HEK293 (cell line): ENCODE results near the gene CIAPIN1.

ENCODE experiments used
- CTCF ChIA-PET: fragments of 350-600 bp; formaldehyde crosslinking; extraction: SDS; loops from one replicate; lab custom pipeline; 2021; ENCODE audit warnings: antibody characterized with exemption; lab: Yijun Ruan, JAX
- POLR2A ChIA-PET: fragments of 300-600 bp; formaldehyde crosslinking; extraction: SDS; loops from one replicate; lab custom pipeline; 2020; ENCODE audit warnings: antibody characterized with exemption, inconsistent platforms; lab: Yijun Ruan, JAX
- H3K27ac ChIP-seq: fragments of 200-500 bp; sonication (Bioruptor generic); 2 replicates; pipeline ENCODE4 v1.5.1; 2014; ENCODE audit warnings: low read depth, low read length, control low read depth, inconsistent platforms; ENCODE audit errors: extremely low read depth
- H3K36me3 ChIP-seq, 2 experiments: fragments of 200-500 bp in 1 of 2; sonication (Bioruptor generic) in 1 of 2; 1 replicate in 1 of 2; 2 replicates in 1 of 2; pipeline ENCODE4 v1.5.1; 2014 to 2017; ENCODE audit warnings: inconsistent platforms in 2 of 2, low read length in 2 of 2; ENCODE audit not compliant: control insufficient read depth in 2 of 2, insufficient read depth in 1 of 2
- H3K4me1 ChIP-seq: fragments of 200-500 bp; sonication (Bioruptor generic); 2 replicates; pipeline ENCODE4 v1.5.1; 2014; ENCODE audit warnings: mild to moderate bottlenecking, low read length, inconsistent platforms; ENCODE audit not compliant: control insufficient read depth, insufficient read depth
- H3K4me3 ChIP-seq: 2 replicates; pipeline ENCODE4 v1.5.1; 2011; ENCODE audit warnings: low read depth, mild to moderate bottlenecking, control low read depth, low read length, moderate library complexity
- H3K9me3 ChIP-seq: fragments of 200-500 bp; sonication (Bioruptor generic); 2 replicates; pipeline ENCODE4 v1.5.1; 2014; ENCODE audit warnings: low read depth, low read length, inconsistent platforms; ENCODE audit not compliant: control insufficient read depth, insufficient read depth
- HOXA7 ChIP-seq: sonication (generic); formaldehyde crosslinking; IDR thresholded peaks from 2 replicates; pipeline ENCODE4 v1.8.1; 2022; ENCODE audit warnings: missing genetic modification reagents, borderline replicate concordance
- SCRT2 ChIP-seq: fragments of 450-650 bp; formaldehyde crosslinking; IDR thresholded peaks from 2 replicates; pipeline ENCODE4 v1.5.1; 2016; ENCODE audit warnings: missing biosample characterization, missing genetic modification characterization
- ZBTB21 ChIP-seq: fragments of 450-650 bp; formaldehyde crosslinking; IDR thresholded peaks from 2 replicates; pipeline ENCODE4 v1.5.1; 2017; ENCODE audit warnings: missing biosample characterization, missing genetic modification characterization
- ZFP37 ChIP-seq: fragments of 450-650 bp; formaldehyde crosslinking; IDR thresholded peaks from 2 replicates; pipeline ENCODE4 v1.5.1; 2016; ENCODE audit warnings: missing biosample characterization, missing genetic modification characterization
- ZNF2 ChIP-seq: fragments of 450-650 bp; formaldehyde crosslinking; IDR thresholded peaks from 2 replicates; pipeline ENCODE4 v1.5.1; 2016; ENCODE audit warnings: missing biosample characterization, missing genetic modification characterization
- ZNF211 ChIP-seq: fragments of 450-650 bp; formaldehyde crosslinking; IDR thresholded peaks from 2 replicates; pipeline ENCODE4 v1.5.1; 2016; ENCODE audit warnings: low read depth, missing biosample characterization, missing genetic modification characterization
- ZNF23 ChIP-seq: fragments of 450-650 bp; formaldehyde crosslinking; IDR thresholded peaks from 2 replicates; pipeline ENCODE4 v1.5.1; 2016; ENCODE audit warnings: missing biosample characterization, missing genetic modification characterization, borderline replicate concordance
- ZNF274 ChIP-seq, 2 experiments: fragments of 200-500 bp in 1 of 2; fragments of 450-650 bp in 1 of 2; sonication (Bioruptor generic) in 1 of 2; formaldehyde crosslinking in 1 of 2; IDR thresholded peaks; 2 replicates each; pipeline versions ENCODE4 v1.5.1 to v1.6.1; 2014 to 2016; ENCODE audit warnings: borderline replicate concordance in 1 of 2, inconsistent platforms in 1 of 2, low read length in 1 of 2, missing biosample characterization in 1 of 2, missing genetic modification characterization in 1 of 2
- ZNF341 ChIP-seq: fragments of 450-650 bp; formaldehyde crosslinking; IDR thresholded peaks from 2 replicates; pipeline ENCODE4; 2016; ENCODE audit warnings: low read depth, missing biosample characterization, missing genetic modification characterization
- ZNF354C ChIP-seq: fragments of 450-650 bp; formaldehyde crosslinking; IDR thresholded peaks from 2 replicates; pipeline ENCODE4 v1.5.1; 2016; ENCODE audit warnings: missing biosample characterization, missing genetic modification characterization, low read depth, borderline replicate concordance
- ZNF394 ChIP-seq: fragments of 450-650 bp; formaldehyde crosslinking; IDR thresholded peaks from 2 replicates; pipeline ENCODE4 v1.5.1; 2016; ENCODE audit warnings: missing biosample characterization, missing genetic modification characterization, mild to moderate bottlenecking, moderate library complexity, borderline replicate concordance
- ZNF426 ChIP-seq: fragments of 450-650 bp; formaldehyde crosslinking; IDR thresholded peaks from 2 replicates; pipeline ENCODE4 v1.5.1; 2017; ENCODE audit warnings: missing biosample characterization, missing genetic modification characterization, mild to moderate bottlenecking, inconsistent platforms, moderate library complexity
- ZNF558 ChIP-seq: fragments of 450-650 bp; formaldehyde crosslinking; IDR thresholded peaks from 2 replicates; pipeline ENCODE4 v1.5.1; 2016; ENCODE audit warnings: missing biosample characterization, missing genetic modification characterization
- ZNF843 ChIP-seq: fragments of 450-650 bp; formaldehyde crosslinking; IDR thresholded peaks from 2 replicates; pipeline ENCODE4 v1.5.1; 2016; ENCODE audit warnings: missing biosample characterization, missing genetic modification characterization
- TF ChIP-seq, protein P1 (sequence below): fragments of 450-650 bp; formaldehyde crosslinking; IDR thresholded peaks from 2 replicates; pipeline ENCODE4 v1.5.1; 2016; ENCODE audit warnings: missing biosample characterization, missing genetic modification characterization
- TF ChIP-seq, protein P2 (sequence below): fragments of 450-650 bp; formaldehyde crosslinking; IDR thresholded peaks from 2 replicates; pipeline ENCODE4 v1.5.1; 2016; ENCODE audit warnings: missing biosample characterization, missing genetic modification characterization
- TF ChIP-seq, protein P3 (sequence below): fragments of 450-650 bp; formaldehyde crosslinking; IDR thresholded peaks from 2 replicates; pipeline ENCODE4 v1.5.1; 2016; ENCODE audit warnings: missing biosample characterization, missing genetic modification characterization
- TF ChIP-seq, protein P4 (sequence below): fragments of 450-650 bp; formaldehyde crosslinking; IDR thresholded peaks from 2 replicates; pipeline ENCODE4 v1.5.1; 2016; ENCODE audit warnings: missing biosample characterization, missing genetic modification characterization, borderline replicate concordance
- TF ChIP-seq, protein P5 (sequence below): fragments of 450-650 bp; formaldehyde crosslinking; IDR thresholded peaks from 2 replicates; pipeline ENCODE4 v1.5.1; 2016; ENCODE audit warnings: missing biosample characterization, missing genetic modification characterization

Gene CIAPIN1

DNA sequence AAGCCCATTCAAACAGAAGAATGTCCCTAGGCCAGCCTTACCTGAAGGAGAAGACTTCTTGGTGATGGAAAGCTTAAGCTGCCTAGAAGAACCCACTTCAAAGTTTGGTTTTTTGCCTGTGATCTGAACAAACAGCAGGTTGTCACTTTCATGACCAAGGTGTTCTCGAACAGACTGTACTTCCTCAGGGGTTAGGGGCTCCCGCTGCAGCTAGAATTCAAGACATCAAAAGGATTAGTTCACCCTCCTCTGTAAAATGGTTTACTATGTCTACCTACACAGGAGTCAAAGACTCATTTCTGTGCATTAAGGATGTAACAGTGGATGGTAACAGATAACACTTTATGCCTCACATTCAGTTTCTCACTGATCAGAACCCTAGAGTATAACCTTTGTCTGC is 13.2 kb downstream of the CIAPIN1 start:
- TF ChIP-seq ZNF426 (tag by site-specific recombination) (no peak), ZNF354C (tag by site-specific recombination) (no peak), ZNF211 (tag by site-specific recombination) (no peak), SCRT2 (tag by site-specific recombination) (no peak), ZNF23 (tag by site-specific recombination) (no peak), ZNF2 (no peak), ZNF341 (tag by site-specific recombination) (no peak), ZNF274 (IDR thresholded peaks at IDR 0.05; ENCODE audit: low read length) (no peak), ZNF274 (tag by site-specific recombination; IDR thresholded peaks at IDR 0.05; ENCODE audit: borderline replicate concordance) (no peak), ZFP37 (tag by site-specific recombination) (no peak), ZNF843 (tag by site-specific recombination) (no peak), HOXA7 (CRISPR knock-in tag) (no peak), ZNF394 (no peak), ZNF558 (no peak), ZBTB21 (tag by site-specific recombination) (no peak)
- TF ChIP-seq, protein P1, sequence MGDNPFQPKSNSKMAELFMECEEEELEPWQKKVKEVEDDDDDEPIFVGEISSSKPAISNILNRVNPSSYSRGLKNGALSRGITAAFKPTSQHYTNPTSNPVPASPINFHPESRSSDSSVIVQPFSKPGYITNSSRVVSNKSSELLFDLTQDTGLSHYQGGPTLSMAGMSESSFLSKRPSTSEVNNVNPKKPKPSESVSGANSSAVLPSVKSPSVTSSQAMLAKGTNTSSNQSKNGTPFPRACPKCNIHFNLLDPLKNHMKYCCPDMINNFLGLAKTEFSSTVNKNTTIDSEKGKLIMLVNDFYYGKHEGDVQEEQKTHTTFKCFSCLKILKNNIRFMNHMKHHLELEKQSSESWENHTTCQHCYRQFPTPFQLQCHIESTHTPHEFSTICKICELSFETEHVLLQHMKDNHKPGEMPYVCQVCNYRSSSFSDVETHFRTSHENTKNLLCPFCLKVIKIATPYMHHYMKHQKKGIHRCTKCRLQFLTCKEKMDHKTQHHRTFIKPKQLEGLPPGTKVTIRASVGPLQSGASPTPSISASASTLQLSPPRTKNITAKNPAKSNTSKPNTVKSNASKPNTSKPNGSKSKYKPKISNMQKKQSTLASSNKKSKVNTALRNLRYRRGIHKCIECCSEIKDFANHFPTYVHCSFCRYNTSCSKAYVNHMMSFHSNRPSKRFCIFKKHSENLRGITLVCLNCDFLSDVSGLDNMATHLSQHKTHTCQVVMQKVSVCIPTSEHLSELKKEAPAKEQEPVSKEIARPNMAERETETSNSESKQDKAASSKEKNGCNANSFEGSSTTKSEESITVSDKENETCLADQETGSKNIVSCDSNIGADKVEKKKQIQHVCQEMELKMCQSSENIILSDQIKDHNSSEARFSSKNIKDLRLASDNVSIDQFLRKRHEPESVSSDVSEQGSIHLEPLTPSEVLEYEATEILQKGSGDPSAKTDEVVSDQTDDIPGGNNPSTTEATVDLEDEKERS (tag by site-specific recombination), result no peak
- TF ChIP-seq, protein P2, sequence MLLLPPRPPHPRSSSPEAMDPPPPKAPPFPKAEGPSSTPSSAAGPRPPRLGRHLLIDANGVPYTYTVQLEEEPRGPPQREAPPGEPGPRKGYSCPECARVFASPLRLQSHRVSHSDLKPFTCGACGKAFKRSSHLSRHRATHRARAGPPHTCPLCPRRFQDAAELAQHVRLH (tag by site-specific recombination), result no peak
- TF ChIP-seq, protein P3, sequence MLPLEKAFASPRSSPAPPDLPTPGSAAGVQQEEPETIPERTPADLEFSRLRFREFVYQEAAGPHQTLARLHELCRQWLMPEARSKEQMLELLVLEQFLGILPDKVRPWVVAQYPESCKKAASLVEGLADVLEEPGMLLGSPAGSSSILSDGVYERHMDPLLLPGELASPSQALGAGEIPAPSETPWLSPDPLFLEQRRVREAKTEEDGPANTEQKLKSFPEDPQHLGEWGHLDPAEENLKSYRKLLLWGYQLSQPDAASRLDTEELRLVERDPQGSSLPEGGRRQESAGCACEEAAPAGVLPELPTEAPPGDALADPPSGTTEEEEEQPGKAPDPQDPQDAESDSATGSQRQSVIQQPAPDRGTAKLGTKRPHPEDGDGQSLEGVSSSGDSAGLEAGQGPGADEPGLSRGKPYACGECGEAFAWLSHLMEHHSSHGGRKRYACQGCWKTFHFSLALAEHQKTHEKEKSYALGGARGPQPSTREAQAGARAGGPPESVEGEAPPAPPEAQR, result no peak
- TF ChIP-seq, protein P4, sequence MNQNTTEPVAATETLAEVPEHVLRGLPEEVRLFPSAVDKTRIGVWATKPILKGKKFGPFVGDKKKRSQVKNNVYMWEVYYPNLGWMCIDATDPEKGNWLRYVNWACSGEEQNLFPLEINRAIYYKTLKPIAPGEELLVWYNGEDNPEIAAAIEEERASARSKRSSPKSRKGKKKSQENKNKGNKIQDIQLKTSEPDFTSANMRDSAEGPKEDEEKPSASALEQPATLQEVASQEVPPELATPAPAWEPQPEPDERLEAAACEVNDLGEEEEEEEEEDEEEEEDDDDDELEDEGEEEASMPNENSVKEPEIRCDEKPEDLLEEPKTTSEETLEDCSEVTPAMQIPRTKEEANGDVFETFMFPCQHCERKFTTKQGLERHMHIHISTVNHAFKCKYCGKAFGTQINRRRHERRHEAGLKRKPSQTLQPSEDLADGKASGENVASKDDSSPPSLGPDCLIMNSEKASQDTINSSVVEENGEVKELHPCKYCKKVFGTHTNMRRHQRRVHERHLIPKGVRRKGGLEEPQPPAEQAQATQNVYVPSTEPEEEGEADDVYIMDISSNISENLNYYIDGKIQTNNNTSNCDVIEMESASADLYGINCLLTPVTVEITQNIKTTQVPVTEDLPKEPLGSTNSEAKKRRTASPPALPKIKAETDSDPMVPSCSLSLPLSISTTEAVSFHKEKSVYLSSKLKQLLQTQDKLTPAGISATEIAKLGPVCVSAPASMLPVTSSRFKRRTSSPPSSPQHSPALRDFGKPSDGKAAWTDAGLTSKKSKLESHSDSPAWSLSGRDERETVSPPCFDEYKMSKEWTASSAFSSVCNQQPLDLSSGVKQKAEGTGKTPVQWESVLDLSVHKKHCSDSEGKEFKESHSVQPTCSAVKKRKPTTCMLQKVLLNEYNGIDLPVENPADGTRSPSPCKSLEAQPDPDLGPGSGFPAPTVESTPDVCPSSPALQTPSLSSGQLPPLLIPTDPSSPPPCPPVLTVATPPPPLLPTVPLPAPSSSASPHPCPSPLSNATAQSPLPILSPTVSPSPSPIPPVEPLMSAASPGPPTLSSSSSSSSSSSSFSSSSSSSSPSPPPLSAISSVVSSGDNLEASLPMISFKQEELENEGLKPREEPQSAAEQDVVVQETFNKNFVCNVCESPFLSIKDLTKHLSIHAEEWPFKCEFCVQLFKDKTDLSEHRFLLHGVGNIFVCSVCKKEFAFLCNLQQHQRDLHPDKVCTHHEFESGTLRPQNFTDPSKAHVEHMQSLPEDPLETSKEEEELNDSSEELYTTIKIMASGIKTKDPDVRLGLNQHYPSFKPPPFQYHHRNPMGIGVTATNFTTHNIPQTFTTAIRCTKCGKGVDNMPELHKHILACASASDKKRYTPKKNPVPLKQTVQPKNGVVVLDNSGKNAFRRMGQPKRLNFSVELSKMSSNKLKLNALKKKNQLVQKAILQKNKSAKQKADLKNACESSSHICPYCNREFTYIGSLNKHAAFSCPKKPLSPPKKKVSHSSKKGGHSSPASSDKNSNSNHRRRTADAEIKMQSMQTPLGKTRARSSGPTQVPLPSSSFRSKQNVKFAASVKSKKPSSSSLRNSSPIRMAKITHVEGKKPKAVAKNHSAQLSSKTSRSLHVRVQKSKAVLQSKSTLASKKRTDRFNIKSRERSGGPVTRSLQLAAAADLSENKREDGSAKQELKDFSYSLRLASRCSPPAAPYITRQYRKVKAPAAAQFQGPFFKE (tag by site-specific recombination), result no peak
- TF ChIP-seq, protein P5, sequence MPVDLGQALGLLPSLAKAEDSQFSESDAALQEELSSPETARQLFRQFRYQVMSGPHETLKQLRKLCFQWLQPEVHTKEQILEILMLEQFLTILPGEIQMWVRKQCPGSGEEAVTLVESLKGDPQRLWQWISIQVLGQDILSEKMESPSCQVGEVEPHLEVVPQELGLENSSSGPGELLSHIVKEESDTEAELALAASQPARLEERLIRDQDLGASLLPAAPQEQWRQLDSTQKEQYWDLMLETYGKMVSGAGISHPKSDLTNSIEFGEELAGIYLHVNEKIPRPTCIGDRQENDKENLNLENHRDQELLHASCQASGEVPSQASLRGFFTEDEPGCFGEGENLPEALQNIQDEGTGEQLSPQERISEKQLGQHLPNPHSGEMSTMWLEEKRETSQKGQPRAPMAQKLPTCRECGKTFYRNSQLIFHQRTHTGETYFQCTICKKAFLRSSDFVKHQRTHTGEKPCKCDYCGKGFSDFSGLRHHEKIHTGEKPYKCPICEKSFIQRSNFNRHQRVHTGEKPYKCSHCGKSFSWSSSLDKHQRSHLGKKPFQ (tag by site-specific recombination), result no peak
- peaks cover 51 to 94% of the 10 kb centered on the region in 2 experiments for H3K36me3 ChIP-seq
- ChIA-PET POLR2A (no interaction called here), CTCF (interaction anchor here (1.0 to 2.3 kb wide), 4 partner anchors 12 to 134 kb away, joined by 3 to 11 read pairs (median 4); no protein-coding TSS in a partner anchor)
- H3K4me1 ChIP-seq, result no peaks in the 10 kb centered on the region
- H3K9me3 ChIP-seq, result no peaks in the 10 kb centered on the region
- H3K4me3 ChIP-seq, result no peak overlapping the region
- no peak overlapping the region for H3K27ac ChIP-seq
